ENCODE results near the gene PCSK6.

PCSK6 gene

GRCh38 chr15:101384276-101384675, 105.2 kb downstream of the PCSK6 start:
- TF ChIP-seq CTCF (IDR thresholded peaks at IDR 0.05; ENCODE audit: insufficient read depth, low read length, missing control alignments) = no peak
- DNase-seq (ENCODE audit: low read depth, low spot score) = no peak
- POLR2A ChIA-PET = no interaction called here
- CTCF ChIA-PET = no interaction called here
- no peak overlapping the region for H3K4me3 ChIP-seq (ENCODE audit: low read depth, low read length)

GRCh38 chr15:101382544-101382943, 107.0 kb downstream of the PCSK6 start:
- CTCF ChIA-PET = interaction anchor here (0.6 kb wide), 1 partner anchor 10 kb away, joined by 3 read pairs; no protein-coding TSS in a partner anchor
- POLR2A ChIA-PET = no interaction called here
- DNase-seq (ENCODE audit: low read depth, low spot score) = no peak

GRCh38 chr15:101381671-101382212, 107.8 kb downstream of the PCSK6 start:
- no peak overlapping the region for H3K4me3 ChIP-seq (ENCODE audit: low read depth, low read length)
- ChIA-PET CTCF (interaction anchor here (0.6 kb wide), 1 partner anchor 10 kb away, joined by 3 read pairs; no protein-coding TSS in a partner anchor), POLR2A (no interaction called here)
- no peak for DNase-seq (ENCODE audit: low read depth, low spot score)
- TF ChIP-seq CTCF (IDR thresholded peaks at IDR 0.05; ENCODE audit: insufficient read depth, low read length, missing control alignments) = no peak

More at GRCh38 chr15:101382544-101382943, 107.0 kb downstream of the PCSK6 start:
- H3K4me3 ChIP-seq (ENCODE audit: low read depth, low read length) = no peak overlapping the region
- no peak for TF ChIP-seq CTCF (IDR thresholded peaks at IDR 0.05; ENCODE audit: insufficient read depth, low read length, missing control alignments)

- TF ChIP-seq CTCF (IDR thresholded peaks at IDR 0.05; ENCODE audit: insufficient read depth, low read length, missing control alignments) = no peak
- POLR2A ChIA-PET = no interaction called here
- H3K4me3 ChIP-seq (ENCODE audit: low read depth, low read length) = no peak overlapping the region
- DNase-seq (ENCODE audit: low read depth, low spot score) = no peak
- CTCF ChIA-PET = no interaction called here
Measured at GRCh38 chr15:101380146-101380545, 109.4 kb downstream of the PCSK6 start.

GRCh38 chr15:101379647-101380046, 109.9 kb downstream of the PCSK6 start:
- ChIA-PET POLR2A (no interaction called here), CTCF (no interaction called here)
- no peak overlapping the region for H3K4me3 ChIP-seq (ENCODE audit: low read depth, low read length)
- no peak for TF ChIP-seq CTCF (IDR thresholded peaks at IDR 0.05; ENCODE audit: insufficient read depth, low read length, missing control alignments)
- DNase-seq (ENCODE audit: low read depth, low spot score) = no peak

- DNase-seq (ENCODE audit: low read depth, low spot score) = no peak
- ChIA-PET POLR2A (no interaction called here), CTCF (no interaction called here)
- no peak for TF ChIP-seq CTCF (IDR thresholded peaks at IDR 0.05; ENCODE audit: insufficient read depth, low read length, missing control alignments)
- H3K4me3 ChIP-seq (ENCODE audit: low read depth, low read length) = no peak overlapping the region
Measured at GRCh38 chr15:101378879-101379278, 110.6 kb downstream of the PCSK6 start.

All from AG04449 (cell line).